ENCODE results near the gene WNT8A. TPM values are rescaled to one million over a fixed set of nuclear protein-coding genes. Genes with fewer than 3 reads are reported as not detected.

Gene WNT8A
- total and polyA plus RNA-seq, 2 of the 8 experiments (the other 6 are each of a cell fraction or from before 2014, with no cell fraction given), result 0.06 TPM; not detected in 1

GRCh38 chr5:138128334-138128733 lies 44.5 kb downstream of the WNT8A start:
- no peak overlapping the region for H2BK20ac ChIP-seq (ENCODE audit: low read length)
- WGBS, 2 experiments (ENCODE audit: extremely low coverage in 1 of 2, insufficient coverage in 1 of 2, insufficient read length in 1 of 2, insufficient replicate concordance in 2 of 2, low coverage in 1 of 2, low lambda C conversion rate in 2 of 2, missing lambda C conversion rate in 1 of 2), result 86% methylated on average over 5 of the region's 5 CpGs; no CpG with 5 or more reads in 1 of the 2 experiments
- H4K91ac ChIP-seq (replicated peaks; ENCODE audit: insufficient read length, low read length), result no peak overlapping the region
- no peak overlapping the region for H2AK5ac ChIP-seq (ENCODE audit: low read depth, low read length)
- no peaks in the 10 kb centered on the region; a peak in 1 of 7 replicates for H3K4me1 ChIP-seq (replicated peaks in 1 of 4; ENCODE audit: control insufficient read depth in 3 of 4, insufficient read depth in 4 of 4, low read length in 3 of 4)
- DNase-seq (ENCODE audit: low read depth in 1 of 2, low spot score in 2 of 2) (no peak), FAIRE-seq (no peak)
- no peaks in the 10 kb centered on the region for H3K23me2 ChIP-seq (ENCODE audit: low read depth, low read length)
- H3K9ac ChIP-seq (replicated peaks in 1 of 4; ENCODE audit: extremely low read depth in 1 of 4, low read depth in 3 of 4, low read length in 3 of 4), result no peak overlapping the region
- no peaks in the 10 kb centered on the region for H4K20me1 ChIP-seq (replicated peaks in 1 of 2; ENCODE audit: control insufficient read depth in 1 of 2, insufficient read depth in 2 of 2, low read length in 2 of 2)
- no peak overlapping the region for H2BK5ac ChIP-seq (ENCODE audit: low read depth, low read length)
- H2BK120ac ChIP-seq (replicated peaks; ENCODE audit: low read depth, low read length), result no peak overlapping the region
- H2BK12ac ChIP-seq (ENCODE audit: low read depth, low read length), result no peak overlapping the region
- H4K8ac ChIP-seq (ENCODE audit: extremely low read depth, insufficient read depth, low read length), result no peak overlapping the region
- H3K27ac ChIP-seq (ENCODE audit: low read depth, low read length), result no peak overlapping the region
- TF ChIP-seq CEBPB (IDR thresholded peaks at IDR 0.05; ENCODE audit: low read depth, low read length), result no peak
- TF ChIP-seq SP4 (IDR thresholded peaks at IDR 0.05; ENCODE audit: low read length), result no peak
- H3K18ac ChIP-seq (ENCODE audit: extremely low read depth, low read length), result no peak overlapping the region
- H2BK15ac ChIP-seq (ENCODE audit: low read length), result no peak overlapping the region
- H3K4ac ChIP-seq (replicated peaks; ENCODE audit: insufficient read length, low read depth, low read length), result no peak overlapping the region
- no peak overlapping the region for H2AFZ ChIP-seq (ENCODE audit: low read length)
- no peak overlapping the region for H4K5ac ChIP-seq (ENCODE audit: insufficient read length, low read depth, low read length)
- H3K56ac ChIP-seq (replicated peaks; ENCODE audit: insufficient read length, low read depth, low read length), result no peak overlapping the region
- H3K23ac ChIP-seq (ENCODE audit: insufficient read length), result no peak overlapping the region
- no peaks in the 10 kb centered on the region for H3K79me1 ChIP-seq (ENCODE audit: low read depth, low read length)
- H3K4me3 ChIP-seq (ENCODE audit: extremely low read depth in 1 of 4, insufficient read depth in 2 of 4, low read depth in 3 of 4, low read length in 4 of 4), result no peak overlapping the region
- H3K9me3 ChIP-seq (ENCODE audit: insufficient read depth in 2 of 2, low read depth in 1 of 2, low read length in 1 of 2), result no peaks in the 10 kb centered on the region
- ChIA-PET POLR2A (ENCODE audit: partially characterized antibody) (no interaction called here), CTCF (ENCODE audit: partially characterized antibody) (interaction anchor here (0.6 to 8.4 kb wide), 4 partner anchors 9 to 92 kb away, joined by 3 to 288 read pairs (median 6); partner anchors contain the start of gene WNT8A)
- H3K4me2 ChIP-seq (ENCODE audit: insufficient read depth in 1 of 2, low read depth in 2 of 2, low read length in 2 of 2), result no peak overlapping the region
- no peaks in the 10 kb centered on the region for H3K79me2 ChIP-seq (ENCODE audit: control insufficient read depth in 1 of 2, insufficient read depth in 2 of 2, low read length in 2 of 2)
- H3K14ac ChIP-seq (ENCODE audit: insufficient read length), result no peak overlapping the region
- H3K27me3 ChIP-seq (replicated peaks in 1 of 4; ENCODE audit: control insufficient read depth in 3 of 4, extremely low read depth in 1 of 4, insufficient read depth in 3 of 4, low read length in 3 of 4), result no peaks in the 10 kb centered on the region
- H3K36me3 ChIP-seq (ENCODE audit: control insufficient read depth in 2 of 4, insufficient read depth in 4 of 4, low read length in 3 of 4), result no peaks in the 10 kb centered on the region
